HK-2 (cell line): ENCODE measurements around the gene GPAT3.
"Not testable (repeated sequence)": the region's sequence is repeated elsewhere in the genome, so short reads cannot be mapped to it uniquely, and the experiment has no call there.

Experiments
- DNase-seq: peaks from one replicate; pipeline ENCODE4 v3.0.0-alpha.2; 2018; ENCODE audit not compliant: unreplicated experiment

The GPAT3 gene

GRCh38 chr4:83604321-83604720 is 68.4 kb downstream of the GPAT3 start:
- DNase-seq, result no peak

DNA sequence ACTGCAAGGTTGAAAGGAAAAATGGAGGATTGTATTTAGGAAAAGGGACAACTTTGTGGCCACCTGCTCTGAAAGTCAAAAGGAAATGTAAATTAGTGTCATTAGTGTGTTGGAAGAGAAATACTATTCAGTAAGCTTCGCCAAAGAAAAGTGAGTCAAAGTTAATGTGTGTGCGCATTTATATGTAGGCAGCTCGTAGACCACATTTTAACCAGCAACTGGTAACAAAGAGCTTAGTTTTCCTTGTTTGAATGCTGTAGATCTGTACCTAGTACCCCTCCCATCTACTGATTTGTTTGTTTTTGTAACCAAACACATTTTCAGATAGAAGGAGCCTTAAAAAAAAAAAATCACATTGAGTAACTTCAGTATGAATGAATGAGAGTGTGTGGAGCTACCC is 69.3 kb downstream of the GPAT3 start:
- no peak for DNase-seq

GRCh38 chr4:83605744-83606172 is 69.8 kb downstream of the GPAT3 start:
- no peak for DNase-seq

GRCh38 chr4:83606460-83606859 is 70.6 kb downstream of the GPAT3 start:
- no peak for DNase-seq

DNA sequence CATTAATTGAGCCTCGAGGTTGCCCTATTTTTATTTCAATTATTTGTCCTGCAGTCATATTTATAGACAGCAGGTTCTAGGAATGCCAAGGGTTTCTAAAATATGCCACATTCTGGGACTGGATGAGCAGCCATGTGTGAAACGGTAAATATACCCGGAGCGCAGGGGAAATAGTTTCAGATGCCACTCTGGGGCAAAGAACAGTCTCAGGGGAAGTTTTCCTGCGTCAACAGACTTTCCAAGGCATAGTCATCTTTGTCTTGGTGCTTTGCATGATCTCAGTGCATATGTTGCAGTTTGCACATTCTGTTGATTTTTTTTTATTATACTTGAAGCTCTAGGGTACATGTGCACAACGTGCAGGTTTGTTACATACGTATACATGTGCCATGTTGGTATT is 71.0 kb downstream of the GPAT3 start:
- no peak for DNase-seq

DNA sequence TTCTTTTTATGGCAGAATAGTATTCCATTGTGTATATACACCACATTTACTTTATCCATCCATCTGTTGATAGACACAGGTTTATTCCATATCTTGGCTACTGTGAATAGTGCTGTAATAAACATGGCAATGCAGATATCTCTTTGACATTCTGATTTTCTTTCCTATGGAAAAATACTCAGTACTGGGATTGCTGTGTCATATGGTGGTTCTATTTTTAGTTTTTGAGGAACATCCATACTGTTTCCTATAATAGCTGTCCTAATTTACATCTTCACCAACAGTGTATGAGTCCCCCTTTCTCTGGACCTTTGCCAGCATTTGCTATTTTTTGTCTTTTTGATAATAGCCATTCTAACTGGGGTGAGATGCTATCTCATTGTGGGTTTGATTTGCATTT is 73.5 kb downstream of the GPAT3 start:
- no peak for DNase-seq

DNA sequence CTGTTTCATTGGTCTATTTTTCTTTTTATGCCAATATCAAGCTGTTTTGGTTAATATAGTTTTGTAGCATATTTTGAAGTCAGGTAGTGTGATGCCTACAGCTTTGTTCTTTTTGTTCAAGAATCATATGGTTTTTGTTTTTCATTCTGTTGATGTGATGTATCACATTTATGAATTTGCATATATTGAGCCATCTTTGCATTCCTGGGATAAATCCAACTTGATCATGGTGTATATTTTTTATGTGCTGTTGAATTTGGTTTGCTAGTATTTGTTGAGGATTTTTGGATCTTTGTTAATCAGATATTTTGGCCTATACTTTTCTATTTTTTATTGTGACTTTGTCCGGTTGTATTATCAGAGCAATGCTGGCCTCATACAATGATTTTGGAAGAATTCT is 74.8 kb downstream of the GPAT3 start:
- no peak for DNase-seq

DNA sequence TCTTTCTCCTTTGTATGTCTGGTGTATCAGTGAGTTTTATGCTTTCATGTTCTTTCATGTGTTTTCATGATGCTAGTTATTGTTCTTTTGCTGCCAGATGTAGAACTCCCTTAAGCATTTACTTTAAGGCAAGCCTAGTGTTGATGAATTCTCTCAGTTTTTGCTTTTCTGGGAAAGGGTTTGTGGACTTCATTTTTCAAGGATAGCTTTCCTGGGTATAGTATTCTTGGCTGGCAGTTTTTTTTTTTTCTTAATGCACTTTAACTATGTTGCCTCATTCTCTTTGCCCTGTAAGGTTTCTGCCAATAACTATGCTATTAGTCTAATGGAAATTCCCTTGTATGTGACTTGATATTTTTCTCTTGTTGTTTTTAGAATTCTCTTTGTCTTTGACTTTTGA is 77.1 kb downstream of the GPAT3 start:
- no peak for DNase-seq

- no peak for DNase-seq
Observed at GRCh38 chr4:83613994-83614393, 78.1 kb downstream of the GPAT3 start.

GRCh38 chr4:83616252-83616651 is 80.3 kb downstream of the GPAT3 start:
- no peak for DNase-seq

- no peak for DNase-seq
Observed at GRCh38 chr4:83617371-83618035, 81.6 kb downstream of the GPAT3 start.

- DNase-seq, result peak; percentile 58
Observed at GRCh38 chr4:83618431-83618830, 82.5 kb downstream of the GPAT3 start.

GRCh38 chr4:83618991-83619645 is 83.2 kb downstream of the GPAT3 start:
- peak; percentile 45 for DNase-seq

DNA sequence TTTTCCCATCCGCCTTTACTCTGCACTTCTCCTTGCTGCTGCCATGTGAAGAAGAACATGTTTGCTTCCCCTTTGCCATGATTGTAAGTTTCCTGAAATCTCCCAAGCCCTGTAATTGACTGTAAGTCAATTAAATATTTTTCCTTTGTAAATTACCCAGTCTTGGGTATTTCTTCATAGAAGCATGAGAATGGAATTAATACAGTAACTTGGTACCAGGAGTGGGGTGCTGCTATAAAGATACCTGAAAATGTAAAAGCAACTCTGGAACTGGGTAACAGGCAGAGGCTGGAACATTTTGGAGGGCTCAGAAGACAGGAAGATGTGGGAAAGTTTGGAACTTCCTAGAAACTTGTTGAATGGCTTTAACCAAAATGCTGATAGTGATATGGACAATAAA is 86.2 kb downstream of the GPAT3 start:
- DNase-seq, result not testable (repeated sequence)

- no peak for DNase-seq
Observed at GRCh38 chr4:83625821-83626220, 89.9 kb downstream of the GPAT3 start.

DNA sequence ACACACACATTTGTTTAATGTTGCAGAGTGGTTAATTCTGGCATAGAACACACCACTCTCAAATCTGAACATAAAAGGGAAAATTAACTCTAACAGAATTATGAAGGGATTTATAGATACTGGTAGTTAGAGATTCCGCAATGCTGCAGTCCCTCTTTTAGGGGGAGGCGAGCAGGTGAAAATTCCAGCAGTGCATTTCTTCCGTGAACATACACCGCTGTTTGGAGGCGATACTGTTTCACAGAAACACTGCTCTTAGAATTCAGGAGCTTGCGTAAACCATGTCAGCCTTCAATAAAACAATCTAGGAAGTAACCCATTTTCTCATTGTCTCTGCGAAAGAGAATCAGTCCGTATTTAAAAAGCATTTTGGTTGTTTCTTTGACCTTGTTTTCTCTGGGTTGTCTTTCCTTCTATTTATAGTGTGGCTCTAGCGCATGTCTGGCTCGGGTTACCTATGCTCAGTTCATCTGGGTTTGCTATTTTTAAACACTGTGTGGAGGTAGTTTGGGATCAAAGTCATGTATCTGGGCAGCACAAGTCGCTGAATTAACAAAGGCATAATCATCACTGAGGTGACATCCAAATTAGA is 90.4 kb downstream of the GPAT3 start:
- DNase-seq, result no peak

DNA sequence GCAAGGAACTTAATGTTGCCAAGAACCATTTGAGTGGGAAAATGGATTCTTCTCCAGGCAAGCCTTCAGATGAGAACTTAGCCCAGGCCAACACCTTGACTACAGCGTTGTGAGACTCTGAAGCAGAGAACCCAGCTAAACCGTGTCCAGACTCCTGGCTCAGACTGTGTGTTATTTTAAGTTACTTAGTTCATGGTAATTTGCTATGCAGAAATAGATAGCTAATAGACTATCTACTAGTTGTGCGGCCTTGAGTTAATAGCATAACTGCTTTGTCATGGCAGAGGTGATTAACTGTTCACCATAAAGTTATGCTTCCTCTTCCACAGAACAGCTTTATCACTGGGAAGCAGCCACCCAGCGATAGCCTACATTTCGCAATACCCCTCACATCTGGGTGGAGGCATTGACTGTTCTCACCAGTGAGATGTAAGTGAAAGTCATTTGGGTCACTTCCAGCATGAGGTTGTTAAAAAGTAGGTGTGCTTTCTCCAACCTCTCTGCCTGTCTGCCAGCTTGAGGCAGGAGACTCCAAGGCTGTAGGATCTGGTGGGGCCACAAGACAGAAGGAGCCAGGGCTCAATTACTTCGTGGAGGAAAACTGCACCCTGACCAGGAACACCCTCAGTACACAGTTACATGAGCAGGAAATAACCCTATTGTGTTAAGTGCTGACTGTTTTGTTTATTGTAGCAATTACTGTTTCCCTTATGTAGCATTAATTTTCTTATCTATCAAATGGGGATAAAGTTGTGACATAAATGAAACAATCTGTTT is 94.2 kb downstream of the GPAT3 start:
- no peak for DNase-seq

DNA sequence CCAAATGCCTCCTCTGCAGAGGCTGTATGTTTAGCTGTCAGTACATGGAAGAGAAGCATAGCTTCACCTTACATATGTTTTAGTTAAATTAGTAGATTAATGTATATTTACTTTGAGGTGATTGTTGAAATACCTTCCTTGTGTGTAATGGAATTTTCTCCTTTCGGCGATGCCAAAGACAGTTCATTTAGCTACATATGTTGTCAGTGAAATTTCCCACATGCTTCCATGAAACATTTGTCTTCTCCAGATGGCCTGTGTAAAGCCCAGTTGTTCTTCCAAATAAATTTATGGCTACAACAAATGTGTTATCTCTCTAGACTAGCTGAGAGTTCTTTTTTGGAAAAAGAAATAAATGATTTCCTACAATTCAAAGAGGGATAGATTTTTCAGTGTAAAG is 95.2 kb downstream of the GPAT3 start:
- no peak for DNase-seq

- DNase-seq, result no peak
Observed at GRCh38 chr4:83636930-83637329, 101.0 kb downstream of the GPAT3 start.

- peak; percentile 45 for DNase-seq
Observed at GRCh38 chr4:83639849-83640493, 104.1 kb downstream of the GPAT3 start.

GRCh38 chr4:83643036-83643435 is 107.1 kb downstream of the GPAT3 start:
- DNase-seq, result no peak
